Mammary epithelial cell (primary cell): ENCODE measurements around the gene TRIM24.

Source experiments
- CTCF ChIP-seq, 2 donors: IDR thresholded peaks in 1 of 2; conservative IDR thresholded peaks in 1 of 2; 2 replicates each; pipeline ENCODE4 v1.5.1; 2011 to 2012; ENCODE audit warnings: inconsistent platforms in 2 of 2, low read length in 2 of 2, mild to moderate bottlenecking in 2 of 2, control low read depth in 1 of 2, low read depth in 1 of 2; ENCODE audit not compliant: insufficient read depth in 1 of 2; ENCODE audit errors: extremely low read depth in 1 of 2
- EZH2 ChIP-seq: IDR thresholded peaks from 2 replicates; pipeline ENCODE4 v1.6.1; 2012; ENCODE audit warnings: low read length, inconsistent platforms, borderline replicate concordance

GRCh38 chr7:138538997-138539644 lies 79.1 kb downstream of the TRIM24 start:
- TF ChIP-seq CTCF (conservative IDR thresholded peaks at IDR 0.05 in 1 of 2, IDR thresholded peaks at IDR 0.05 in 1 of 2; ENCODE audit: extremely low read depth in 1 of 2, insufficient read depth in 1 of 2, low read depth in 1 of 2, low read length in 2 of 2) (no peak), EZH2 (no peak)
